Tongue (tissue), 2 donors: ENCODE results near the gene DZIP1L. TPM values are rescaled to one million over a fixed set of nuclear protein-coding genes. Genes with fewer than 3 reads are reported as not detected.
A peak's percentile ranks its signal among the peaks of the same experiment; 100 is the strongest.
"Not testable (repeated sequence)": the region's sequence is repeated elsewhere in the genome, so short reads cannot be mapped to it uniquely, and the experiment has no call there.

Source experiments
- DNase-seq: peaks from one replicate; pipeline ENCODE4 v3.0.0-alpha.2; 2015
- total RNA-seq: library from RNA; depleted of rRNA; stranded (reverse); fragments of >200 nt; gene quantifications from one replicate; pipeline ENCODE4 v1.2.3, GENCODE V29; 2014

Gene DZIP1L, protein sequence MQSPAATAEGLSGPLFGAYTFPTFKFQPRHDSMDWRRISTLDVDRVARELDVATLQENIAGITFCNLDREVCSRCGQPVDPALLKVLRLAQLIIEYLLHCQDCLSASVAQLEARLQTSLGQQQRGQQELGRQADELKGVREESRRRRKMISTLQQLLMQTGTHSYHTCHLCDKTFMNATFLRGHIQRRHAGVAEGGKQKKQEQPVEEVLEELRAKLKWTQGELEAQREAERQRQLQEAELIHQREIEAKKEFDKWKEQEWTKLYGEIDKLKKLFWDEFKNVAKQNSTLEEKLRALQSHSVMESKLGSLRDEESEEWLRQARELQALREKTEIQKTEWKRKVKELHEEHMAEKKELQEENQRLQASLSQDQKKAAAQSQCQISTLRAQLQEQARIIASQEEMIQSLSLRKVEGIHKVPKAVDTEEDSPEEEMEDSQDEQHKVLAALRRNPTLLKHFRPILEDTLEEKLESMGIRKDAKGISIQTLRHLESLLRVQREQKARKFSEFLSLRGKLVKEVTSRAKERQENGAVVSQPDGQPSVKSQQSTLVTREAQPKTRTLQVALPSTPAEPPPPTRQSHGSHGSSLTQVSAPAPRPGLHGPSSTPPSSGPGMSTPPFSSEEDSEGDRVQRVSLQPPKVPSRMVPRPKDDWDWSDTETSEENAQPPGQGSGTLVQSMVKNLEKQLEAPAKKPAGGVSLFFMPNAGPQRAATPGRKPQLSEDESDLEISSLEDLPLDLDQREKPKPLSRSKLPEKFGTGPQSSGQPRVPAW
- 24.7 TPM for total RNA-seq

DNA sequence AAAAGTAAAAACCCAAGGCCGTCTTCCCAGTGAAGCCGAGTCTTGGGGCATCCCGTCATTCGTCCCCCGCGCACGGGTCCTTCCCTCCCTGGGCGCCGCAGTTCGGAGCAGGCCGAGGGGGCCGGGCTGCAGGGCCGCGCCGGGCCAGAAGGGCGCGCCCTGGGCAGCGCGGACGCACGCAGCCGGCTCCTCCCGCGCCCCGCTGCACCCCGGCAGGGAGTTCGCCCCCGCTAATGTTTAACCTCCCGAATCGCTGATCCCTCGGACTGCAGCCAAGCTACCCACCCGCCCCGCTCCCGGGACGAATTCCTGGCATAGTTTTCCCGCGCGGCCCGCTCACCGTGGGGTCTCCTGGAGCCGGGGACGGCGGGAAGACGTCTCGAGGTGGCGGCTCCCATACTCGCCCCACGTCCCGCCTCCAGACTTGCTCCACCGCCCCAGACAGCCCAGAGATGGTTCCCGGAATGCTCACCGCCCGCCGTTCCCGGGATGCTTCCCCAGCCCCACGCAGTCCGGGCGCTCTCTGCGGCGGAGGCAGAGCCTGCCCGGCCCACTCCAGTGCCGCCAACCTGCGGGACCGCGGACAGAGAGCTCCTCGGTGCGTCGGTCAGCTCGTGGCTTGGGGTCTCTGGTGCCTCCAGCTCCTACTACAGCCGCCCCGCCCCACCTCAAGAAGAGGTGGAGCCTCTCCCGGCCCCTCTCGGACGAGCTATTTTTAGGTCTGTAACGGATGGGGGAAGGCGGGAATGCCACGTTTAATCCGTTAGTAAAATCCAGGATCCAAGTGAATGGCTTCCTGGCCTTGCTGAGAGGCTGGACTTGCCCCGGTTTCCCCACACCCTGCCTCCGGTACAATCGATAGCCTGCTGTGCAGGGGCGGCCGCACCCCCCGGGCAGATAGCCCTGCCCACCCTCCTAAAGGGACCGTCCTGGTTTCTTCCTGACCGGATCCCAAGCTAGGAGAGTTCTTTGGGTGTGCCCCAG is at the start of gene DZIP1L:
TSS of gene DZIP1L (minus strand) at position 621 of the 984 bp plus-strand sequence. CDS start 11,637 bp downstream, outside the sequence.
- peak; percentile 89 for DNase-seq

DNA sequence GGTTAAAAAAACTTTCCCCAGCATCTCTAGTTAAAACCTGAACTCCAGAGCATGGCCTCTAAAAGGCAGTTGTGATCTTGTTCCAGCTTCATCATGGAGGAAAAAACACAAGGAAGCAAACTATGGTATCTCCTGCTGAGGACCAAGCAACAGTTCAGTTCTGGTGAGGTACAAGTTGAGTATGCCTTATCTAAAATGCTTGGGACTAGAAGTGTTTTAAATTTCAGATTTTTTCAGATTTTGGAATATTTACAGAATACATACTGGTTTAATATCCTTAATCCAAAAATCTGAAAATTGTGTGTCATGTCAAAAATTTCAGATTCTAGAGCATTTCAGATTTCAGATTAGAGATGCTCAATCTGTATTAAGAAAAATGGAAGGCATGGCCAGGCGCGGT is 49.7 kb upstream of the DZIP1L start:
- no peak for DNase-seq

DNA sequence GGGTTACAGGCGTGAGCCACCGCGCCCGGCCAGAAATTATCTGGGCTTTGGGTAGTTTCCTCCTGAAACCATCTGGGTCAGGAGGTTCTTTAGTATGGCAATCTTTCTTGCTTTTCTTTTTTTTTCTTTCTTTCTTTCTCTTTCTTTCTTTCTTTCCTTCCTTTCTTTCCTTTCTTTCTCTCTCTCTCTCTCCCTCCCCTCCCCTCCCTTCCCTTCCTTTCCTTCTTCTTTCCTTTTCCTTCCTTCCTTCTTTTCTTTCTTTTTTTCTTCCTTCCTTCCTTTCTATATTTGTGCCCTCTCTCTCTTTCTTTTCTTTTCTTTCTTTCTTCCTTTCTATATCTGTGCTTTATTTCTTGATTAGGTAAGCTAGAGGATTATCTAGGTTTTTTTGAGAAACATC is 42.3 kb upstream of the DZIP1L start:
- no peak for DNase-seq

GRCh38 chr3:138154534-138154933 is 39.1 kb upstream of the DZIP1L start:
- DNase-seq, result no peak

DNA sequence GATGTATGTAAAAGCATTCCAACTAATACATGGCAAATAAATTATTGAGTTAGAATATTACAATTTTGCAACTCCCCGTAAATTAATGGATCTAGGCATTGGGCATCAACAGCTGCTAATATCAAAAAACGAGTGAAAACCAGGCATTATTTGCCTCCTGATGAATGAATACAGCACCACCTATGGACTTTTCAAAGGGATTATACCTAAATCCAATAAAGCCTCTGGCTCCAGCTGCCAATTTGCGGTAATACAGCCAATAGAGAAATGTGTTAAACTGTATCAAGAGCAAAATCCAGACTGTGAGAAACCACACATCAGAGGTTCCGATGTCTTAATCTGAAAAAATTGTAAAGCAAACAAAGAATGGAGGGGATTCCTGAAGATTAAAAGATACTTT is 33.1 kb upstream of the DZIP1L start:
- no peak for DNase-seq

DNA sequence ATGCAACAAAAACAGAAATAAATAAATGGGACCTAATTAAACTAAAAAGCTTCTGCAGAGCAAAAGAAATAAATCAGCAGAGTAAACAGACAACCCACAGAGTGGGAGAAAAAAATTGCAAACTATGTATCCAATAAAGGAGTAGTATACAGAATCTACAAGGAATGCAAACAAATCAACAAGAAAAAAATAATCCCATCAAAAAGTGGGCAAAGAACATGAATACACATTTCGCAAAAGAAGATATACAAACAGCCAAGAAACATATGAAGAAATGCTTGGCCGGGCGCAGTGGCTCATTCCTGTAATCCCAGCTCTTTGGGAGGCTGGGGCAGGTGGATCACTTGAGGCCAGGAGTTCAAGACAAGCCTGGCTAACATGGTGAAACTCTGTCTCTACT is 26.8 kb upstream of the DZIP1L start:
- not testable (repeated sequence) for DNase-seq

GRCh38 chr3:138140940-138141339 is 25.5 kb upstream of the DZIP1L start:
- no peak for DNase-seq

DNA sequence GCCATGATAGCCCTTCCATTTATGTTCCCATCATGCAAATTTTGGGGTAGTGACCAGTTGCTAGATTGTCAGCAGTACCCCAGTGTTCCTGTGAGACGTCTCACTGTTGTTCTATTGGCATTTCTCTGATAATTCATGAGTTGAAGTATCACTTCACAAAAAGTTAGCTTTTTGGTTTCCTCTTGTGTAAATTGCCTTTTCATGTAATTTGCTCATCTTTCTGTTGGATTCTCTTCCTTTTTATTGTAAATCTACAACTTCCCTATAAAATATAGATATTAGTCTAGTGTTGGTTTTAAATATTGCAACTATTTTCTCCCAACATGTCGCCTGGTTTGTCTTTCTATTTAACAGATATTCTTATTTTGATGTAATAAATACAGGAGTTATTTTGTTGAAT is 24.3 kb upstream of the DZIP1L start:
- DNase-seq, result no peak

DNA sequence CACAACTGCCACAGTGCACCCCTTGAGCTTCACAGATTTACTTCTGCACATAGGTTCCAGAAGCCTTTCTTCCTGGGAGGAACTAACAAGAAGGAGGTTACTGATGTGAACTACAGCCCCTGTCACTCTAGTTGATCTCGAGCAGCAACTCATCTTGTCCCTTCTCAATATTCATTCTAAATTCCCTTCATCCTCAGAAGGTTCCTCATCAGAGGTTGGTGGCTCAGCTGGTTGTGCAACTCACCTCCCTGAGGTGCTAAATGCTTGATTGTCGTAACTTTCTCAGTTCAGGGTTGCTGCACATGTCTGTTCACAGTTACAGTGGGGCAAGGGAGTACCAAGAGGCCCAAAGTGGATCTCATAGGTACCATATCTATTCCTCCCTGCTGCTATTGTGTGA is 22.5 kb upstream of the DZIP1L start:
- no peak for DNase-seq

GRCh38 chr3:138136201-138136600 is 20.8 kb upstream of the DZIP1L start:
- DNase-seq, result no peak

- DNase-seq, result no peak
These were observed 20.4 kb upstream of the DZIP1L start for GRCh38 chr3:138135833-138136194.

- DNase-seq, result no peak
These were observed 19.9 kb upstream of the DZIP1L start for GRCh38 chr3:138135146-138135832.

DNA sequence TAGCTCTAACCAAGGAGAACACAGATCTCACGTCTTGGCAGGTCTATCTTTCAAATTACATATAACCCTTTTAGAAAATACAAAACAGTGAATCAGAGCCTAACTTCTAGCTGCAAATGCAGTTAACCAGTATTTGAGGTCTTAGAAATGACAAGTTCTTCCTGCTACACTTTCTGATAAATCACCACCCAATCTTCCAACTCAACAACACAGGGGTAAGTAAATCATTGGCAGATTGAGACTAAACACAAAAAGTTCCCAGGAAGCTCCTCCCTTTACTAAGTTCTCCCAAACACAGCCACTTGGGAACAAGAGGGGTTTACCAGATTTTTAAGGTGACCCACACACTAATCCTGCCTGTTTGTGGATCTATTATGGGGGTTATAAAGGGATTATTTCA is 16.8 kb upstream of the DZIP1L start, which contains the start of gene A4GNT:
TSS of gene A4GNT (minus strand) at position 152 of the 400 bp plus-strand sequence. CDS start 1,134 bp downstream, outside the sequence.
- no peak for DNase-seq

GRCh38 chr3:138127636-138128365 is 12.4 kb upstream of the DZIP1L start:
- no peak for DNase-seq

GRCh38 chr3:138125548-138126221 is 10.3 kb upstream of the DZIP1L start:
- DNase-seq, result peak; percentile 6

DNA sequence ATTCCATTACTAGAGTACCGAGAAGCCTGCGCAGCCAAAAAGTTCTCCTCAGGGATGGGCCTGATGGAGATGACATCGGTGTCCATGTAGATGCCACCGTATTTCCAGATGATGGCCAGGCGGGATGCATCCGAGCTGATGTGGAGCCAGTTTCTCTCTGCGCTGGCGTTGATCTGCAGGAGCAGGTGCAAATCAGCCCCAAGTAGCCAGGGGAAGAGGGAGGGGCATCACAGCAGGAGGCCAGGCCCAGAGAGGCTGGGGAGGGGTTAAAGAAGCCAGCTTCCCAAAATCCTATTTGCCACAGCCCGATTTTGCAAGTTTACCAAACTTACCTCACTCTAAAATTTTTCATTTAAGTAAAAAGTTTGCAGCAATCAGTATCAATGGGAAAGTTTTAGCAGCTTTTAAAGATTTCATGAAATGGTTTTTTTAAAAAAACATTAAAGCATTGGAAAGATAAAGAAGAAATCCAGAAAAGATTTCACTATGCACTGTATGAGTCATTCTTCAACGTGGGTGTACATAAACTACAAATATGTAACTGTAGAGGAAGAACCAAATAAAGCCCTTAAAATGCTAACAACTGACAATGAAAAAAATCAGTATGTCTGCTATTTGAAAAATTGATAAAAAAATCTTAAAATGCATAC is 9.4 kb upstream of the DZIP1L start:
- peak; percentile 80 for DNase-seq

DNA sequence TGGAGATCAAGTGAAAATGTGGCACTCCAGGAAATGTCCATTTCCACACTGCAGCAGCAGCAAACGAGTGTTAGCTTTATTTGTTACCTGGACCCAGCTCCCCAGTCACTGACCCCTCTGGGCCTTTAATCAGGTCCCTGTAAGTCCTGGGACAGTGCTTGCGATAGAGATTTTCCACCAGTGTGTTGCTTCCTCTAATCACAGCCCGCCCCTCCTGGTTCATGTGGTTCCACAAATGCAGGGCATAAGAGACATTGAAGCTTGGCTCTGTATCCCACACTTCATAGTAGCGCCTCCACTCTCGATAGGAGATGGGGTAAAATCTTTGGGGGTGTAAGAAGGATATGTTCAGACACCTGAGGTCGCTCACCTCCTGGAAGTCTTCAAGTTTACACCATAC is 8.8 kb upstream of the DZIP1L start:
- no peak for DNase-seq

DNA sequence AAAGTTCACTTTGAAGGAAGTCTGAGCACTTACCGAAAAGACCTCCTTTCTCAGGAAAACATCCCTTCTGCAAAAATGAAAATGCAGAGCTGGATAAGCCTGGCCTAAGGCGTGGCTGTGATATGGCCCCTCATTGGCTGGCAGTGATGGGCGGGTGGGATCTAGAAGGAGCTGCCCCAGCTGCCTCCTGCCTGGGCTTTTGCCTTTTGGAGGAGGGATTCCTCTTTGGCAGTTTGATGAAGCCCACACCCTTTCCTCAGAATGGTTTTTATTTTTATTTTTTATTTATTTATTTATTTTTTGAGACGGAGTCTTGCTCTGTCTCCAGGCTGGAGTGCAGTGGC is 4.0 kb upstream of the DZIP1L start:
- DNase-seq, result no peak

DNA sequence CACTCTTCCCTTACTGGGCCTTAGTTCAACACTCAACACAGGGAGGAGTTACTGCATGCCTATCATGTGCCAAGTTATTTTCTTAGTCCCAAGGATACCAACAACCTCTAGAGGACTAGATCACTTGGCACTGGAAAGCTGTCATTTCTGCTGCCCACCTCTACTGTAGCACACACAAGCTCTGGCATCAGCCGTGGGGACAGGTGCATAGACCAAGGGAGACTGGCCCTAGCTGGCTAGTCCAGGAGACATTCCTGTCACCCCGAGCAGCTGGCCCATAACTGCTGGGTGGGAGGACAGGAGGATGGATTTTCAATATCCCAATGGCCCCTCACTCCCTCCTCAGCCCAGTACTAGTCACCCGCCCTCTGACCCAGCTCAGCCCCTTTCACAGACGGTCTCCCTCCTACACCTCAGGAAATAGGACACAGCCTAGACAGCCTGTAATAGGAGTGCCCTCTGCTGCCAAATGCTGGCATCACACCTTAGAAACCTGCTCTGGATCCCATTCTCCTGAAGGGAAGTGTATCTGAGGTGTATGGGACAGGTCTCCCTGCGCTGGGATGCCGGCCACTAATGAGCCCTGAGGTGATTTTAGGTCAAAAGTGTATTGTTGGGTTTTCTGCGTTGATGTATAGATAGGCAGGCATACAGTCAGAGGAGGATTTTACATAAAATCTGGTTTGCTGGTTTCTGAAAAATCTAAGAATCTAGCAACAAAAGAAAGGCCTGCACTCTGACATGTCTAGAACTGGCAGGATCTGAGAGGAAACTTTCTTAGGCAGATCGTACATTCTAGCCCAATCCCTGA is 3.4 kb upstream of the DZIP1L start:
- peak; percentile 83 for DNase-seq
